ENCODE results near the gene CCND1.

The CCND1 gene

DNA sequence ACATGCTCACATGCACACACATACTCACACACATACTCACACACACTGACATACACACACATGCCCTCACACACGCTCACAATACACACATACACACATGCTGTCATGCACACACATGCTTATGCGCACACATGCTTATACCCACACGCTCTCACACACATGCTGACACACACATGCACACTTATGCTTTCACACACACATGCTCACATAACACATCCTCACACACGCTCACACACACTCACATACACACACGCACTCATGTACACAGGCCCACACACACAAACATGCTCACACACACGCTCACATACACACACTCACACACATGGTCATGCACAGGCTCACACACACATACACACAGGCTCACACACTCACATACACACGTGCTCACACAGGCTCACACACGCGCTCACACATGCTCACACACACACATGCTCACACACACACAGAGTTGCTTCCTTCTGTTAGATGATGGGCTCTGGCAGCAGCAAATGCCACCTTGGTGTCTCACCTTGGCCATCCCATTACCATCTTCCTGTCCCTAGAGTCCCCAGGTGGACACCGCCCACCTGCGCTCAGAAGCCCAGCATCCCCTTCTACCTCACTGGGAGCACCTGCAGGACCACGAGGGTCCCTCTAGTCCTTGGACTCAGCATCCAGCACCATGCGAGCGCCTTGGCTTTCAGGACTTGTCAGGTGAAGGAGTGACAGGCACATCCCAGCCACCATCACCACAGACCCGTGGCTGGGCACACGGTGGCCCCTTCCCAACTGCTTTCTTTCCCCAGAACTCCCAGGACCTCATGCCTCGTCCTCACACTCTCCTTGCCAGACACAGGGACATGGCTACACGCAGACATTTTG, 44.9 kb upstream of the CCND1 start:
- H3K9ac ChIP-seq, result no peak overlapping the region
- TF ChIP-seq, protein P1, sequence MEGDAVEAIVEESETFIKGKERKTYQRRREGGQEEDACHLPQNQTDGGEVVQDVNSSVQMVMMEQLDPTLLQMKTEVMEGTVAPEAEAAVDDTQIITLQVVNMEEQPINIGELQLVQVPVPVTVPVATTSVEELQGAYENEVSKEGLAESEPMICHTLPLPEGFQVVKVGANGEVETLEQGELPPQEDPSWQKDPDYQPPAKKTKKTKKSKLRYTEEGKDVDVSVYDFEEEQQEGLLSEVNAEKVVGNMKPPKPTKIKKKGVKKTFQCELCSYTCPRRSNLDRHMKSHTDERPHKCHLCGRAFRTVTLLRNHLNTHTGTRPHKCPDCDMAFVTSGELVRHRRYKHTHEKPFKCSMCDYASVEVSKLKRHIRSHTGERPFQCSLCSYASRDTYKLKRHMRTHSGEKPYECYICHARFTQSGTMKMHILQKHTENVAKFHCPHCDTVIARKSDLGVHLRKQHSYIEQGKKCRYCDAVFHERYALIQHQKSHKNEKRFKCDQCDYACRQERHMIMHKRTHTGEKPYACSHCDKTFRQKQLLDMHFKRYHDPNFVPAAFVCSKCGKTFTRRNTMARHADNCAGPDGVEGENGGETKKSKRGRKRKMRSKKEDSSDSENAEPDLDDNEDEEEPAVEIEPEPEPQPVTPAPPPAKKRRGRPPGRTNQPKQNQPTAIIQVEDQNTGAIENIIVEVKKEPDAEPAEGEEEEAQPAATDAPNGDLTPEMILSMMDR (conservative IDR thresholded peaks at IDR 0.05; ENCODE audit: low read depth, low read length), result no peak
- H3K27ac ChIP-seq, result no peak overlapping the region
- peaks cover 8% of the 10 kb centered on the region; the same call in 1 of the 2 replicates for H3K27me3 ChIP-seq (ENCODE audit: insufficient read depth, low read depth)
- H3K4me3 ChIP-seq (IDR thresholded peaks at IDR 0.05; ENCODE audit: insufficient read depth, low read depth, low read length), result no peak overlapping the region
- no peak overlapping the region for H2AFZ ChIP-seq (ENCODE audit: low read depth)
- H3K4me1 ChIP-seq (ENCODE audit: low read depth, poor library complexity, severe bottlenecking), result no peaks in the 10 kb centered on the region
- H3K79me2 ChIP-seq (ENCODE audit: insufficient read depth, low read depth), result no peaks in the 10 kb centered on the region
- H4K20me1 ChIP-seq (ENCODE audit: insufficient read depth), result no peaks in the 10 kb centered on the region
- H3K4me2 ChIP-seq, result no peak overlapping the region
- no peaks in the 10 kb centered on the region for H3K36me3 ChIP-seq (ENCODE audit: insufficient read depth)

- Histone ChIP-seq H3K9ac (no peak overlapping the region), H4K20me1 (ENCODE audit: insufficient read depth) (no peaks in the 10 kb centered on the region), H3K36me3 (ENCODE audit: insufficient read depth) (no peaks in the 10 kb centered on the region), H2AFZ (ENCODE audit: low read depth) (no peak overlapping the region), H3K4me1 (ENCODE audit: low read depth, poor library complexity, severe bottlenecking) (no peaks in the 10 kb centered on the region), H3K27ac (no peak overlapping the region), H3K4me2 (no peak overlapping the region), H3K4me3 (IDR thresholded peaks at IDR 0.05; ENCODE audit: insufficient read depth, low read depth, low read length) (no peak overlapping the region), H3K79me2 (ENCODE audit: insufficient read depth, low read depth) (no peaks in the 10 kb centered on the region), H3K27me3 (ENCODE audit: insufficient read depth, low read depth) (peaks cover 8% of the 10 kb centered on the region; the same call in 1 of the 2 replicates)
- TF ChIP-seq, protein P1 (conservative IDR thresholded peaks at IDR 0.05; ENCODE audit: low read depth, low read length), result no peak
These were observed 42.8 kb upstream of the CCND1 start for GRCh38 chr11:69598147-69598546.

DNA sequence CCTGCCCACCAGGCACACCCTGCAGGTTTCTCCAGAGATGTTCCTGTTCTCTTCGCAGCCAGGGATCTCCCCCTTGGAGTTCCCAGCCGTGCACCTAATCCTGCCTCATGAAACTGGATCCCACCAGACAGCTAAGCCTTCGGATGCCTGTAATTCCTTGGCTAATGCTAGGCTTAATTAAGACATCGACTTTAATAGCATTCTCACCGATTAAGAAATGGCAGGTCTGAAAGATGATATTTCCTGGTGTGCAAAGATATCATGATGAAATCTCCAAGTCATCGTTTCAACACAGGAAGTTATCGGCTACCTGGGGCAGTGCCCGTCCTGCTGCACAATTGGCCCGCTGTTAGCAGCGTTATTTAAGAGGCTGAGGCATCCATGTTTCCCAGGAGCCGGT, 41.5 kb upstream of the CCND1 start:
- TF ChIP-seq, protein P1 (conservative IDR thresholded peaks at IDR 0.05; ENCODE audit: low read depth, low read length), result no peak
- H3K27ac ChIP-seq, result no peak overlapping the region
- no peak overlapping the region for H3K4me3 ChIP-seq (IDR thresholded peaks at IDR 0.05; ENCODE audit: insufficient read depth, low read depth, low read length)
- no peak overlapping the region for H3K9ac ChIP-seq
- no peaks in the 10 kb centered on the region for H3K4me1 ChIP-seq (ENCODE audit: low read depth, poor library complexity, severe bottlenecking)
- peaks cover 15% of the 10 kb centered on the region; the same call in 1 of the 2 replicates for H3K27me3 ChIP-seq (ENCODE audit: insufficient read depth, low read depth)
- H3K4me2 ChIP-seq, result no peak overlapping the region
- H3K79me2 ChIP-seq (ENCODE audit: insufficient read depth, low read depth), result no peaks in the 10 kb centered on the region
- no peaks in the 10 kb centered on the region for H4K20me1 ChIP-seq (ENCODE audit: insufficient read depth)
- H2AFZ ChIP-seq (ENCODE audit: low read depth), result no peak overlapping the region
- no peaks in the 10 kb centered on the region for H3K36me3 ChIP-seq (ENCODE audit: insufficient read depth)

DNA sequence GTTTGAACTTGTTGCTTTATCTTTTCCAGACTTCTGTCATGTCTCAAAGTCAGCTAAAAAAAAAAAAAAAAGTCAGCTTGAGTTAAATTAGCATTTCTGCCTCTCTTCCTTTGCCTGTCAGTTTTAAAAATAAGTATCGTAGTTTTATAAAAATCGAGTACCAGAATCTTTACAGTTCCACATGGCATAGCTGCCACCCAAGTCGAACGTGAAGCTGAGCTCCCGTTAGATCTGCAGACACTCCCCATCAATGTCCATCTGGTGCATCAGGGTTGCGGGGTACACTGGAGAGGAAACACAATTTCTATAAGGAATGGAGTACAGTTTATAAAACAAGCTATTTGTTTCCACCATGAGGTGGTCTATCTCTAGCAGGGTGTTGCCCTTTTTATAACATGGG, 41.0 kb upstream of the CCND1 start:
- Histone ChIP-seq H3K4me1 (ENCODE audit: low read depth, poor library complexity, severe bottlenecking) (no peaks in the 10 kb centered on the region), H3K27me3 (ENCODE audit: insufficient read depth, low read depth) (peaks cover 15% of the 10 kb centered on the region; the same call in 1 of the 2 replicates), H3K9ac (no peak overlapping the region), H3K4me2 (no peak overlapping the region), H3K27ac (no peak overlapping the region), H3K79me2 (ENCODE audit: insufficient read depth, low read depth) (no peaks in the 10 kb centered on the region), H4K20me1 (ENCODE audit: insufficient read depth) (no peaks in the 10 kb centered on the region), H3K4me3 (IDR thresholded peaks at IDR 0.05; ENCODE audit: insufficient read depth, low read depth, low read length) (no peak overlapping the region), H3K36me3 (ENCODE audit: insufficient read depth) (no peaks in the 10 kb centered on the region), H2AFZ (ENCODE audit: low read depth) (no peak overlapping the region)
- TF ChIP-seq, protein P1 (conservative IDR thresholded peaks at IDR 0.05; ENCODE audit: low read depth, low read length), result no peak

All from KMS-11 (cell line).